ENCODE data around the gene PPDPF.

DNA sequence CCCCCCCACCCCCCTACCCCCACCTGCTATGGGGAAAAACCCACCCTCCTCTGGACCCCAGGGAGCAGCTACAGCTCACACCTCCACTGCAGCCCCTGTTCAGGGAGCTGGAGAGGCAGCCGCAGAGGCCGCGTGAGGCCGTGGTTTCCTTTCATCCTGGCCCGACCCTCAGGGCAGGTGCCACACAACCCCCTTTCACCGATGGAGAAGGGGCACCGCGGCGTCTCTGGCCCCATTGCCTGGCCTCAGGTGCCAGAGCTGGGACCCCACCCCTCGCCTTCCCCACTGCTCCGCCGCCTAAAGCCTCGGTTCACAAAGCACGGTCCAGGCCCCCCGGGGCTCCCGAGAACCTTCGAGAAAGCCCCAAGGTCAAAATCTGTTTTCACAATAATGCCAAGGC, 36.3 kb upstream of the PPDPF start:
- no peak for TF ChIP-seq EZH2 (IDR thresholded peaks at IDR 0.05; ENCODE audit: insufficient read depth, low read length)
- TF ChIP-seq, protein P1, sequence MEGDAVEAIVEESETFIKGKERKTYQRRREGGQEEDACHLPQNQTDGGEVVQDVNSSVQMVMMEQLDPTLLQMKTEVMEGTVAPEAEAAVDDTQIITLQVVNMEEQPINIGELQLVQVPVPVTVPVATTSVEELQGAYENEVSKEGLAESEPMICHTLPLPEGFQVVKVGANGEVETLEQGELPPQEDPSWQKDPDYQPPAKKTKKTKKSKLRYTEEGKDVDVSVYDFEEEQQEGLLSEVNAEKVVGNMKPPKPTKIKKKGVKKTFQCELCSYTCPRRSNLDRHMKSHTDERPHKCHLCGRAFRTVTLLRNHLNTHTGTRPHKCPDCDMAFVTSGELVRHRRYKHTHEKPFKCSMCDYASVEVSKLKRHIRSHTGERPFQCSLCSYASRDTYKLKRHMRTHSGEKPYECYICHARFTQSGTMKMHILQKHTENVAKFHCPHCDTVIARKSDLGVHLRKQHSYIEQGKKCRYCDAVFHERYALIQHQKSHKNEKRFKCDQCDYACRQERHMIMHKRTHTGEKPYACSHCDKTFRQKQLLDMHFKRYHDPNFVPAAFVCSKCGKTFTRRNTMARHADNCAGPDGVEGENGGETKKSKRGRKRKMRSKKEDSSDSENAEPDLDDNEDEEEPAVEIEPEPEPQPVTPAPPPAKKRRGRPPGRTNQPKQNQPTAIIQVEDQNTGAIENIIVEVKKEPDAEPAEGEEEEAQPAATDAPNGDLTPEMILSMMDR (IDR thresholded peaks at IDR 0.05; ENCODE audit: insufficient read depth, low read depth, low read length): no peak

All from astrocyte (in vitro differentiated cells and primary cell).